H1 (cell line): Measurements from ENCODE around the gene EDN1. TPM values are rescaled to one million over a fixed set of nuclear protein-coding genes. Genes with fewer than 3 reads are reported as not detected.

ENCODE experiments used
- CTCF ChIA-PET: fragments of 300-600 bp; sonication (Branson Sonifier 250); formaldehyde crosslinking; loops from one replicate; lab custom pipeline; 2021; ENCODE audit not compliant: partially characterized antibody; lab: Charles Lee
- POLR2A ChIA-PET: fragments of 300-600 bp; sonication (Branson Sonifier 250); formaldehyde crosslinking; loops from one replicate; lab custom pipeline; 2021; ENCODE audit warnings: inconsistent platforms; ENCODE audit not compliant: partially characterized antibody; lab: Charles Lee
- DNase-seq, 2 experiments: peaks; one replicate each; pipeline versions ENCODE4 v3.0.0 to v3.0.0-alpha.2; 2010 to 2022; ENCODE audit warnings: low spot score in 2 of 2, low read depth in 1 of 2, mixed read lengths in 1 of 2
- FAIRE-seq: peaks from 2 replicates; lab custom pipeline; 2011; peaks lifted over from hg19 to GRCh38; lab: Jason Lieb, UNC
- H2AFZ ChIP-seq: 2 replicates; pipeline ENCODE4 v1.8.1; 2012; ENCODE audit warnings: low read length, inconsistent platforms
- H2AK5ac ChIP-seq: 2 replicates; pipeline ENCODE4 v1.6.1; 2013; ENCODE audit warnings: low read depth, low read length
- H2BK120ac ChIP-seq: replicated peaks from 2 replicates; pipeline ENCODE3; 2013; ENCODE audit warnings: low read depth, low read length, inconsistent platforms
- H2BK12ac ChIP-seq: 2 replicates; pipeline ENCODE4 v1.6.1; 2013; ENCODE audit warnings: low read depth, low read length
- H2BK15ac ChIP-seq: 2 replicates; pipeline ENCODE4 v1.6.1; 2013; ENCODE audit warnings: low read length
- H2BK20ac ChIP-seq: 2 replicates; pipeline ENCODE4 v1.6.1; 2013; ENCODE audit warnings: low read length
- H2BK5ac ChIP-seq: 2 replicates; pipeline ENCODE4 v1.6.1; 2013; ENCODE audit warnings: low read depth, low read length
- H3K14ac ChIP-seq: 2 replicates; pipeline ENCODE4 v1.6.1; 2013; ENCODE audit warnings: inconsistent platforms; ENCODE audit not compliant: insufficient read length
- H3K18ac ChIP-seq: 2 replicates; pipeline ENCODE4 v1.6.1; 2013; ENCODE audit warnings: low read length; ENCODE audit errors: extremely low read depth
- H3K23ac ChIP-seq: 2 replicates; pipeline ENCODE4 v1.6.1; 2013; ENCODE audit warnings: inconsistent platforms; ENCODE audit not compliant: insufficient read length
- H3K23me2 ChIP-seq: 2 replicates; pipeline ENCODE4 v1.6.1; 2013; ENCODE audit warnings: low read depth, low read length
- H3K27ac ChIP-seq: 2 replicates; pipeline ENCODE4 v1.6.1; 2011; ENCODE audit warnings: low read depth, low read length, inconsistent platforms
- H3K27me3 ChIP-seq, 4 experiments: replicated peaks in 1 of 4; 1 replicate in 1 of 4; 2 replicates in 3 of 4; pipeline versions ENCODE4 v1.6.1 to v1.8.1; 2011 to 2013; ENCODE audit warnings: low read length in 3 of 4, mild to moderate bottlenecking in 3 of 4, inconsistent platforms in 2 of 4, mixed read lengths in 2 of 4, moderate library complexity in 1 of 4; ENCODE audit not compliant: control insufficient read depth in 3 of 4, insufficient read depth in 3 of 4; ENCODE audit errors: extremely low read depth in 1 of 4
- H3K36me3 ChIP-seq, 4 experiments: 2 replicates each; pipeline versions ENCODE4 v1.6.1 to v1.8.1; 2011 to 2013; ENCODE audit warnings: mild to moderate bottlenecking in 4 of 4, low read length in 3 of 4, moderate library complexity in 2 of 4, control low read depth in 1 of 4, inconsistent platforms in 1 of 4; ENCODE audit not compliant: insufficient read depth in 4 of 4, control insufficient read depth in 2 of 4
- H3K4ac ChIP-seq: replicated peaks from 2 replicates; pipeline ENCODE3; 2013; ENCODE audit warnings: low read length, low read depth, mixed read lengths, inconsistent platforms; ENCODE audit not compliant: insufficient read length
- H3K4me1 ChIP-seq, 4 experiments: replicated peaks in 1 of 4; 1 replicate in 1 of 4; 2 replicates in 3 of 4; pipeline versions ENCODE4 v1.6.1 to v1.8.1; 2011 to 2013; ENCODE audit warnings: low read length in 3 of 4, inconsistent platforms in 2 of 4, mixed read lengths in 1 of 4; ENCODE audit not compliant: insufficient read depth in 4 of 4, control insufficient read depth in 3 of 4
- H3K4me2 ChIP-seq, 2 experiments: 2 replicates each; pipeline versions ENCODE4 v1.6.1 to v1.8.1; 2011 to 2013; ENCODE audit warnings: low read depth in 2 of 2, low read length in 2 of 2, control low read depth in 1 of 2, inconsistent platforms in 1 of 2, mild to moderate bottlenecking in 1 of 2; ENCODE audit not compliant: insufficient read depth in 1 of 2
- H3K4me3 ChIP-seq, 4 experiments: fragments of 200-600, 300-600 bp in 1 of 4; sonication (generic), shearing (Covaris generic), sonication (Bioruptor Twin) in 1 of 4; 2 replicates each; pipeline versions ENCODE4 v1.5.1 to v1.8.1; 2011 to 2016; ENCODE audit warnings: low read length in 4 of 4, low read depth in 3 of 4, control low read depth in 2 of 4, inconsistent platforms in 2 of 4, mild to moderate bottlenecking in 2 of 4, mixed read lengths in 1 of 4, moderate library complexity in 1 of 4; ENCODE audit not compliant: insufficient read depth in 2 of 4; ENCODE audit errors: extremely low read depth in 1 of 4
- H3K56ac ChIP-seq: replicated peaks from 2 replicates; pipeline ENCODE3; 2013; ENCODE audit warnings: low read depth, mild to moderate bottlenecking, mixed read lengths, low read length, inconsistent platforms; ENCODE audit not compliant: insufficient read length
- H3K79me1 ChIP-seq: 2 replicates; pipeline ENCODE4 v1.6.1; 2013; ENCODE audit warnings: low read depth, low read length, control low read depth
- H3K79me2 ChIP-seq, 2 experiments: 2 replicates each; pipeline versions ENCODE4 v1.6.1 to v1.8.1; 2012 to 2013; ENCODE audit warnings: low read length in 2 of 2, mild to moderate bottlenecking in 2 of 2, inconsistent platforms in 1 of 2; ENCODE audit not compliant: insufficient read depth in 2 of 2, control insufficient read depth in 1 of 2
- H3K9ac ChIP-seq, 4 experiments: replicated peaks in 1 of 4; 1 replicate in 1 of 4; 2 replicates in 3 of 4; pipeline versions ENCODE4 v1.6.1 to v1.8.1; 2011 to 2013; ENCODE audit warnings: low read depth in 3 of 4, low read length in 3 of 4, control low read depth in 2 of 4, mild to moderate bottlenecking in 2 of 4, moderate library complexity in 2 of 4, inconsistent platforms in 1 of 4; ENCODE audit errors: extremely low read depth in 1 of 4
- H3K9me3 ChIP-seq, 2 experiments: 2 replicates each; pipeline versions ENCODE4 v1.6.1 to v1.8.1; 2012 to 2013; ENCODE audit warnings: mild to moderate bottlenecking in 2 of 2, moderate library complexity in 2 of 2, control low read depth in 1 of 2, inconsistent platforms in 1 of 2, low read depth in 1 of 2, low read length in 1 of 2, mixed read lengths in 1 of 2; ENCODE audit not compliant: insufficient read depth in 2 of 2
- H4K20me1 ChIP-seq, 2 experiments: replicated peaks in 1 of 2; 2 replicates each; pipeline versions ENCODE3 to v1.8.1; 2011 to 2013; ENCODE audit warnings: inconsistent platforms in 2 of 2, low read length in 2 of 2, mild to moderate bottlenecking in 1 of 2; ENCODE audit not compliant: insufficient read depth in 2 of 2, control insufficient read depth in 1 of 2
- H4K5ac ChIP-seq: 2 replicates; pipeline ENCODE4 v1.6.1; 2013; ENCODE audit warnings: low read length, low read depth, mixed read lengths, inconsistent platforms; ENCODE audit not compliant: insufficient read length
- H4K8ac ChIP-seq: 2 replicates; pipeline ENCODE4 v1.8.0; 2013; ENCODE audit warnings: mild to moderate bottlenecking, moderate library complexity, low read length, inconsistent platforms; ENCODE audit not compliant: insufficient read depth; ENCODE audit errors: extremely low read depth
- H4K91ac ChIP-seq: replicated peaks from 2 replicates; pipeline ENCODE3; 2013; ENCODE audit warnings: low read length, mixed read lengths, inconsistent platforms; ENCODE audit not compliant: insufficient read length
- BACH1 ChIP-seq: IDR thresholded peaks from 2 replicates; pipeline ENCODE4 v1.6.1; 2012; ENCODE audit warnings: low read length, improper control_type of control experiment
- CBX5 ChIP-seq: fragments of 300-800, 300-1000 bp; sonication (generic); IDR thresholded peaks from 2 replicates; pipeline ENCODE4 v1.7.1; 2016; ENCODE audit warnings: antibody characterized with exemption, low read length, low read depth
- CHD2 ChIP-seq: IDR thresholded peaks from 2 replicates; pipeline ENCODE4 v1.6.1; 2012; ENCODE audit warnings: low read length, improper control_type of control experiment
- HDAC2 ChIP-seq, 2 experiments: fragments of 300-600 bp in 1 of 2; sonication (generic) in 1 of 2; IDR thresholded peaks; 2 replicates each; pipeline ENCODE4 v1.6.1; 2011 to 2012; ENCODE audit warnings: low read depth in 2 of 2, low read length in 2 of 2, mild to moderate bottlenecking in 2 of 2, moderate library complexity in 2 of 2, borderline replicate concordance in 1 of 2, inconsistent platforms in 1 of 2
- RBBP5 ChIP-seq: IDR thresholded peaks from 2 replicates; pipeline ENCODE4 v1.7.1; 2012; ENCODE audit warnings: low read depth, mild to moderate bottlenecking, inconsistent platforms, low read length, moderate library complexity, borderline replicate concordance
- RFX5 ChIP-seq: IDR thresholded peaks from 2 replicates; pipeline ENCODE4 v1.6.1; 2011; ENCODE audit warnings: low read depth, low read length, improper control_type of control experiment, borderline replicate concordance
- SP4 ChIP-seq: IDR thresholded peaks from 2 replicates; pipeline ENCODE4 v1.6.1; 2012; ENCODE audit warnings: low read length, inconsistent platforms
- WGBS, 2 experiments: shearing (Covaris generic) in 1 of 2; methylation state at CpG; one replicate each; pipeline versions ENCODE4 v1.1.6 to v1.1.7; 2013 to 2015; ENCODE audit warnings: low lambda C conversion rate in 2 of 2, mixed read lengths in 2 of 2, inconsistent platforms in 1 of 2, low coverage in 1 of 2, missing lambda C conversion rate in 1 of 2; ENCODE audit not compliant: insufficient replicate concordance in 2 of 2, insufficient coverage in 1 of 2, insufficient read length in 1 of 2; ENCODE audit errors: extremely low coverage in 1 of 2, missing lambda C conversion rate in 1 of 2; 5-methylcytosine and 5-hydroxymethylcytosine counted together
- polyA plus RNA-seq, 7 experiments: library from polyadenylated mRNA; depleted of rRNA in 3 of 7; stranded (reverse) in 5 of 7; unstranded in 2 of 7; fragments of >200 nt in 5 of 7; fragments of 200-250 nt in 2 of 7; gene quantifications; 1 replicate in 5 of 7; 2 replicates in 1 of 7; 4 replicates in 1 of 7; pipeline versions ENCODE4 v1.2.1 to v1.2.3, GENCODE V29; 2011 to 2013; ENCODE audit warnings: missing spikeins in 2 of 7, mixed read lengths in 2 of 7
- total RNA-seq: library from RNA; stranded (reverse); fragmentation: NEBNext Ultra II Directional; extraction: Animal tissue kit (Norgen Biotek cat#: 25700); gene quantifications from 2 replicates; pipeline ENCODE4 v1.2.1, GENCODE V29; 2021
- TF ChIP-seq, protein P1 (sequence below), 3 experiments: IDR thresholded peaks; 1 replicate in 2 of 3; 2 replicates in 1 of 3; pipeline versions ENCODE4 v1.5.1 to v1.6.1; 2011; ENCODE audit warnings: low read length in 3 of 3, mild to moderate bottlenecking in 3 of 3, inconsistent platforms in 2 of 3, low read depth in 1 of 3, moderate library complexity in 1 of 3; ENCODE audit not compliant: insufficient read depth in 1 of 3; ENCODE audit errors: control extremely low read depth in 1 of 3
- TF ChIP-seq, protein P2 (sequence below): IDR thresholded peaks from 2 replicates; pipeline ENCODE4 v1.6.1; 2012; ENCODE audit warnings: inconsistent platforms

Gene EDN1
- total and polyA plus RNA-seq, 2 of the 8 experiments (the other 6 are each of a cell fraction or from before 2014, with no cell fraction given): 0.23 to 1.1 TPM

DNA sequence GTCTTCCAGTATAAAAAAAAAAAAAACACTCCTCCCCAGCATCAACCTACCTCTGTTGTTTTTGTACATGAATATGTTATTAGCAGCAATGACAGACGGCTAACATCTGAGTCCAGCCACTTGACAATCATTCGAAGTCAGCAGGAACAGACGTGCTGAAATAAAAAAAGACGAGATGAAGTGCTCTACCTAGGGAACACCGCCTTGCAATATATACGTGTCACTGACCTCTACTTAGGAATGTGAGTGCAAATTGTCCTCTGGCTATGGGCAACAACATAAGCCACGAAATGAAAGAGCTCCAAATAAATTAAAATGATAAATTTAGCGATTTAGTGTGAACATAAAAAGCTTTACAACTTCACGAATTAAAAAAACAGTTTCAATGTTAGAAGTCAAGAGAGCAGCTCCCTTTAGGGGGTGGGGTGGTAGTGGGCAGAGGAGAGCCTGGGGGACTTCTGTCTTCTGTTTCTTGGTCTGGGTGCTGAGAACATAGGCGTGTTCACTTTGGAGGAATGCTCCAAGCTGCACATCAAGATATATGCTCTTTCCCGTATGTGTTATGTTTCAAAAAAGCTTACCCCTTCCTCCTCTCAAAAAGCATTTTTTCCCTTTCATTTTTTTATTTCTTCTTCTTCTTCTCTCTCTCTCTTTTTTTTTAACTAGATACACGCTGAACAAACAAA, 23.3 kb downstream of the EDN1 start:
- ChIA-PET POLR2A (no interaction called here), CTCF (interaction anchor here (0.8 to 1.4 kb wide), 7 partner anchors 8 to 746 kb away, joined by 3 to 8 read pairs (median 4); no protein-coding TSS in a partner anchor)
- no peak overlapping the region for H2BK20ac ChIP-seq
- no peak overlapping the region for H2BK12ac ChIP-seq
- H3K4me2 ChIP-seq: no peak overlapping the region
- H3K9ac ChIP-seq: no peak overlapping the region
- H4K20me1 ChIP-seq: no peaks in the 10 kb centered on the region
- no peak overlapping the region for H4K5ac ChIP-seq
- no peak overlapping the region for H3K27ac ChIP-seq
- no peak overlapping the region for H3K56ac ChIP-seq
- FAIRE-seq: no peak
- no peaks in the 10 kb centered on the region for H3K36me3 ChIP-seq
- no peak overlapping the region for H2BK15ac ChIP-seq
- H3K4me3 ChIP-seq: no peak overlapping the region
- H3K4ac ChIP-seq: no peak overlapping the region
- H4K91ac ChIP-seq: no peak overlapping the region
- H3K79me2 ChIP-seq: no peaks in the 10 kb centered on the region
- no peak overlapping the region for H3K18ac ChIP-seq
- no peak overlapping the region for H2AK5ac ChIP-seq
- no peaks in the 10 kb centered on the region for H3K23me2 ChIP-seq
- H3K79me1 ChIP-seq: no peaks in the 10 kb centered on the region
- 77% methylated on average over 12 of the region's 12 CpGs; no CpG with 5 or more reads in 1 of the 2 experiments for WGBS, 2 experiments
- H3K9me3 ChIP-seq: peaks cover 0 to 5% of the 10 kb centered on the region in 2 experiments; a peak in 2 of 4 replicates
- no peak overlapping the region for H4K8ac ChIP-seq
- no peaks in the 10 kb centered on the region for H3K27me3 ChIP-seq
- no peak overlapping the region for H2BK5ac ChIP-seq
- H3K14ac ChIP-seq: no peak overlapping the region
- H3K4me1 ChIP-seq: no peaks in the 10 kb centered on the region
- no peak overlapping the region for H2BK120ac ChIP-seq
- no peak for DNase-seq
- no peak overlapping the region for H2AFZ ChIP-seq
- H3K23ac ChIP-seq: no peak overlapping the region
- TF ChIP-seq, protein P1, sequence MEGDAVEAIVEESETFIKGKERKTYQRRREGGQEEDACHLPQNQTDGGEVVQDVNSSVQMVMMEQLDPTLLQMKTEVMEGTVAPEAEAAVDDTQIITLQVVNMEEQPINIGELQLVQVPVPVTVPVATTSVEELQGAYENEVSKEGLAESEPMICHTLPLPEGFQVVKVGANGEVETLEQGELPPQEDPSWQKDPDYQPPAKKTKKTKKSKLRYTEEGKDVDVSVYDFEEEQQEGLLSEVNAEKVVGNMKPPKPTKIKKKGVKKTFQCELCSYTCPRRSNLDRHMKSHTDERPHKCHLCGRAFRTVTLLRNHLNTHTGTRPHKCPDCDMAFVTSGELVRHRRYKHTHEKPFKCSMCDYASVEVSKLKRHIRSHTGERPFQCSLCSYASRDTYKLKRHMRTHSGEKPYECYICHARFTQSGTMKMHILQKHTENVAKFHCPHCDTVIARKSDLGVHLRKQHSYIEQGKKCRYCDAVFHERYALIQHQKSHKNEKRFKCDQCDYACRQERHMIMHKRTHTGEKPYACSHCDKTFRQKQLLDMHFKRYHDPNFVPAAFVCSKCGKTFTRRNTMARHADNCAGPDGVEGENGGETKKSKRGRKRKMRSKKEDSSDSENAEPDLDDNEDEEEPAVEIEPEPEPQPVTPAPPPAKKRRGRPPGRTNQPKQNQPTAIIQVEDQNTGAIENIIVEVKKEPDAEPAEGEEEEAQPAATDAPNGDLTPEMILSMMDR (IDR thresholded peaks at IDR 0.05; ENCODE audit: control extremely low read depth in 1 of 3, insufficient read depth in 1 of 3, low read depth in 1 of 3, low read length in 3 of 3): no peak
- TF ChIP-seq RBBP5 (no peak), HDAC2 (IDR thresholded peaks at IDR 0.05; ENCODE audit: borderline replicate concordance in 1 of 2, low read depth in 2 of 2, low read length in 2 of 2) (no peak), BACH1 (no peak), CBX5 (no peak), SP4 (no peak), CHD2 (no peak), RFX5 (no peak)
- TF ChIP-seq, protein P2, sequence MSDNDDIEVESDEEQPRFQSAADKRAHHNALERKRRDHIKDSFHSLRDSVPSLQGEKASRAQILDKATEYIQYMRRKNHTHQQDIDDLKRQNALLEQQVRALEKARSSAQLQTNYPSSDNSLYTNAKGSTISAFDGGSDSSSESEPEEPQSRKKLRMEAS: no peak
